Brain microvascular endothelial cell (primary cell): ENCODE measurements around the gene METTL9.
"Not testable (repeated sequence)": the region's sequence is repeated elsewhere in the genome, so short reads cannot be mapped to it uniquely, and the experiment has no call there.

Experiments
- DNase-seq: peaks from one replicate; pipeline ENCODE4 v3.0.0-alpha.2; 2020
- H3K27ac ChIP-seq: fragments of 250-450 bp; sonication (Bioruptor Pico); 2 replicates; pipeline ENCODE4 v1.5.1; 2020; ENCODE audit warnings: mild to moderate bottlenecking, moderate library complexity
- H3K27me3 ChIP-seq: fragments of 250-450 bp; sonication (Bioruptor Pico); replicated peaks from 2 replicates; pipeline ENCODE4 v1.5.1; 2020; ENCODE audit warnings: mild to moderate bottlenecking
- H3K36me3 ChIP-seq: fragments of 250-450 bp; sonication (Bioruptor Pico); replicated peaks from 2 replicates; pipeline ENCODE4 v1.5.1; 2020; ENCODE audit warnings: mild to moderate bottlenecking
- H3K4me3 ChIP-seq: 2 replicates; pipeline ENCODE4 v1.5.1; 2011; ENCODE audit warnings: low read depth, mild to moderate bottlenecking, control low read depth, low read length, moderate library complexity
- in situ Hi-C: cut with HindIII; loops from 2 replicates; pipeline ENCODE4 v1.10.0; 2017; ENCODE audit warnings: low sequenced_read_pairs, low pct_ligation_motif_present
- TF ChIP-seq, protein P1 (sequence below): IDR thresholded peaks from 2 replicates; pipeline ENCODE4 v1.5.1; 2011; ENCODE audit warnings: low read depth, mild to moderate bottlenecking, moderate library complexity, low read length, control low read depth, inconsistent platforms; ENCODE audit errors: missing control alignments

METTL9 gene

DNA sequence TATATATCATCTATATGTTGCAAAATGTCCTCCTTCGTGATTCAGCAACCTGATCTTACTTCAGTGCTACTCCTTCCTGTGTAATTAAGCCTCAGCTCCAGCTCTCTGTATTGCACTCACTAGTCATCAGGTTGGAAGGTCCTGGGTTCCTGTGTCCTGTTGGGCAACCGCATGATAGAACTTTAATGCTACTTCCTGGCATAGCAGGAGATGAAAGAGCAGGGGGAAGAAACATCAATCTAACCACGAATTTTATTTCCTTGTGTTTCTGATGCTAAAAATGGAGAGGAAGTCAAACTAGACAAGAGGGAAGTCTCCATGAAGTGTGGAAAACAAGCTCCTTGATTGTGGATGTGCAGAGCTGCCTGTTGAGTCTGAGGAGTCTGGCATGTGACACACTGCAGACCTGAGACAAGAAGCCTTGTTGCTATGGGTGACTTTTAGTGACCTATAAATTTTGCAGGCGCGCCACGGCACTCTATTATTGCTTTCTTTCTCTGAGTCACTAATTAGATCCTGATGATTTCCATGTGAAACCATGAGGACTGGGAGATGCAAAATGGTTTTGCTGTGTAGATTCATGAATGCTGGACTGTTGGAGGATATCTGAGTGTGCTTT, 27.4 kb downstream of the METTL9 start:
- in situ Hi-C loops: no loop called here
- Histone ChIP-seq H3K36me3 (peaks cover 10% of the 10 kb centered on the region), H3K27ac (peak overlapping the region; percentile 85), H3K4me3 (no peak overlapping the region), H3K27me3 (no peaks in the 10 kb centered on the region)
- TF ChIP-seq, protein P1, sequence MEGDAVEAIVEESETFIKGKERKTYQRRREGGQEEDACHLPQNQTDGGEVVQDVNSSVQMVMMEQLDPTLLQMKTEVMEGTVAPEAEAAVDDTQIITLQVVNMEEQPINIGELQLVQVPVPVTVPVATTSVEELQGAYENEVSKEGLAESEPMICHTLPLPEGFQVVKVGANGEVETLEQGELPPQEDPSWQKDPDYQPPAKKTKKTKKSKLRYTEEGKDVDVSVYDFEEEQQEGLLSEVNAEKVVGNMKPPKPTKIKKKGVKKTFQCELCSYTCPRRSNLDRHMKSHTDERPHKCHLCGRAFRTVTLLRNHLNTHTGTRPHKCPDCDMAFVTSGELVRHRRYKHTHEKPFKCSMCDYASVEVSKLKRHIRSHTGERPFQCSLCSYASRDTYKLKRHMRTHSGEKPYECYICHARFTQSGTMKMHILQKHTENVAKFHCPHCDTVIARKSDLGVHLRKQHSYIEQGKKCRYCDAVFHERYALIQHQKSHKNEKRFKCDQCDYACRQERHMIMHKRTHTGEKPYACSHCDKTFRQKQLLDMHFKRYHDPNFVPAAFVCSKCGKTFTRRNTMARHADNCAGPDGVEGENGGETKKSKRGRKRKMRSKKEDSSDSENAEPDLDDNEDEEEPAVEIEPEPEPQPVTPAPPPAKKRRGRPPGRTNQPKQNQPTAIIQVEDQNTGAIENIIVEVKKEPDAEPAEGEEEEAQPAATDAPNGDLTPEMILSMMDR: no peak
- DNase-seq: peak; percentile 84

DNA sequence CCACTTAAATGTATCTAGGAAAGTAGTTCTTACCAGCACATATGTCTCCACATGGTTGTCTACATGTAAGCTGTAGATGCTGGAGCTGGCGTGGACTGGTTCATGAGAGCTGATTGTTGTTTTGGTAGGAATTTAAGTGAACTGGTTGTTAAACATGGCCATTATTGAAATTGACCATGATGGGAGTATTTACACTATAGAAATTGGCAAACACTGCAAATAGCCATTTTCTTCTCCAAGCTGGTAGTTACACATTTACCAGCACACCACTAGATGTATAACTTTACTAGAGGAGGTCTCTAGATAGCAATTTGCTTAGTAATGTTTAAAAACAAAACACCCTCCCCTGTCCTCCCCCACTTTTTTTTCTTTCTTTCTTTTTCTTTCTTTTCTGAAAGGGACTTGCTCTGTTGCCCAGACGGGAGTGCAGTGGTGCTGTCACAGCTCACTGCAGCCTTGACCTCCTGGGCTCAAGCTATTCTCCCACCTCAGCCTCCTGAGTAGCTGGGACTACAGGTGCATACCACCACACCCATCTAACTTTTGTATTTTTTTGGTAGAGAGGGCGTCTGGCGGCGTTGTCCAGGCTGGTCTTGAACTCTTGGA, 28.8 kb downstream of the METTL9 start:
- in situ Hi-C loops: no loop called here
- TF ChIP-seq, protein P1: no peak
- H3K36me3 ChIP-seq: peaks cover 10% of the 10 kb centered on the region
- H3K27me3 ChIP-seq: no peaks in the 10 kb centered on the region
- no peak overlapping the region for H3K4me3 ChIP-seq
- H3K27ac ChIP-seq: peak overlapping the region; percentile 85
- DNase-seq: no peak

DNA sequence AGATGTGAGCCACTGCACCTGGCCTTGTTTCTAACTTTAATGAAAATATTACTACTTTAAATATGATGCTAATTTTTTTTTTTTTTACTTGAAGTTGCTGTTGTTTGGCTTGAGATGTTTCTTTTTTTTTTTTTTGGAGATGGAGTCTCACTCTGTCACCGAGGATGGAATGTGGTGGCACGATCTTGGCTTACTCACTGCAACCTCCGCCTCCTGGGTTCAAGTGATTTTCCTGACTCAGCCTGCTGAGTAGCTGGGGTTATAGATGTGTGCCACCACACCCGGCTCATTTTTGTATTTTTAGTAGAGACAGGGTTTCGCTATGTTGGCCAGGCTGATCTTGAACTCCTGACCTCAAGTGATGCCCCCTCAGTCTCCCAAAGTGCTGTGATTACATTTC, 29.4 kb downstream of the METTL9 start:
- TF ChIP-seq, protein P1: no peak
- Histone ChIP-seq H3K27ac (peak overlapping the region; percentile 85), H3K36me3 (peaks cover 10% of the 10 kb centered on the region), H3K4me3 (no peak overlapping the region), H3K27me3 (no peaks in the 10 kb centered on the region)
- in situ Hi-C loops: no loop called here
- peak; percentile 69 for DNase-seq

DNA sequence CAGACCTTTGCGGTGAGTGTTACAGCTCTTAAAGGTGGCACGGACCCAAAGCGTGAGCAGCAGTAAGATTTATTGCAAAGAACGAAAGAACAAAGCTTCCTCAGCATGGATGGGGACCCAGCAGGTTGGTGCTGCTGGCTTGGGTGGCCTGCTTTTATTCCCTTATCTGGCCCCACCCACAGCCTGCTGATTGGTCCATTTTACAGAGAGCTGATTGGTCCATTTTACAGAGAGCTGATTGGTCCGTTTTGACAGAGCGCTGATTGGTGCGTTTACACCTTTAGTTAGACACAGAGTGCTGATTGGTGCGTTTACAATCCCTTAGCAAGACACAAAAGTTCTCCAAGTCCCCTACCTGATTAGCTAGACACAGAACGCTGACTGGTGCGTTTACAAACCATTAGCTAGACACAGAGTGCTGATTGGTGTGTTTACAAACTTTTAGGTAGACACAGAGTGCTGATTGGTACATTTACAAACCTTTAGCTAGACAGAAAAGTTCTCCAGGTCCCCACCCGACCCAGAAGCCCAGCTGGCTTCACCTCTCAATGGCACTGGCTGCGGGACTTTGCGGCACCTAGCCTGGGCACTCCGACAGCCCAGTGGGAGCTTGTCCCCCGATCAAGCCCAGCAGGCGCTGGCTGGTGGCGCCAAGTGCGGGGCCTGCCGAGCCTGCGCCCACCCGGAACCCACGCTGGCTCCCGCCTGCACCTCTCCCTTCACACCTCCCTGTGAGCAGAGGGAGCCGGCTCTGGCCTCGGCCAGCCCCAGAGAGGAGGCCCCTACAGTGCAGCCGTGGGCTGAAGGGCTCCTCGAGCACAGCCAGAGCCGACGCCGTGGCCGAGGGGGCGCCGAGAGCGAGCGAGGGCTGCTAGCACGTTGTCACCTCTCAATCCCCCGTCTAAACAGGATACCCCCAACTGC, 30.5 kb downstream of the METTL9 start:
- H3K4me3 ChIP-seq, H3K27ac ChIP-seq, H3K27me3 ChIP-seq, DNase-seq, in situ Hi-C loops: not testable (repeated sequence)
- H3K36me3 ChIP-seq: peaks cover 10% of the 10 kb centered on the region

DNA sequence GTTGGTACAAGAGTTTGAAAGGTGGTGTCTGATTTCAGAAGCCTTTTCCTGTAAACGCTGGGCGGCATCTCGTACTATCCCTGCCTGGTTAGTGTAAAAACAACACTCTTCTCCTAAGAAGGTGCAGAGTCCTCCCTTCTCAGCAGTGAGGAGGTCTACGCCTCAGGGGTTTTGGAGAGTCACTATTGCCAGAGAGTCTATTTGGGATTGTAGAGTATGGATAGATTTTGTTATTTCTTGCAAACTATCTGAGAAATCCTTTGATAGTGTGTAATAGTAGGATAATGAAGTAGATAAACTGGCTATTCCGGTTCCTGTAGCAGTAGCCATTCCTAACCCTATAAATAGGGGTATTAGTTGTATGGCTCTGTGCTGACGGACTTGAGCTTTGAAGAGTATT, 31.5 kb downstream of the METTL9 start:
- H3K27me3 ChIP-seq, H3K27ac ChIP-seq, in situ Hi-C loops, H3K36me3 ChIP-seq, DNase-seq, H3K4me3 ChIP-seq: not testable (repeated sequence)

DNA sequence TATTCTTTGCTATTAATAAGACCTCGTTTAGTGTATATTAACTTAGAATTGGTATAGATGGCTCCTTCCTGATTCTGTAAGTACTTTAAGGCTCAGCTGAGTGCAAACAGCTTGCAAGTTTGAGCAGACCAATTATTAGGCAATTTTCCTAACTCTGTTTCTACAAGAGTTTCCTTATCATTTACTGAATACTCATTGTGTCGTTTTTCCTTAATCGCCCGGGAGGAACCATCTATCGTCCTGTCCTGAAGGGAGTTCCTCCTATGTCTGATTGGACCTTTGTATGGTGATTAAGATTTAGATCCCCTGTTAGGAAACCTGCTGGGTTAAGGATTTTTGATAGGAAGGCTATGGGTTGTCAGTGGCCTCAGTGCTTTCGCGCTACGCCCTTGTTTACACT, 32.0 kb downstream of the METTL9 start:
- H3K27ac ChIP-seq, in situ Hi-C loops, H3K36me3 ChIP-seq, DNase-seq, H3K4me3 ChIP-seq, H3K27me3 ChIP-seq: not testable (repeated sequence)

DNA sequence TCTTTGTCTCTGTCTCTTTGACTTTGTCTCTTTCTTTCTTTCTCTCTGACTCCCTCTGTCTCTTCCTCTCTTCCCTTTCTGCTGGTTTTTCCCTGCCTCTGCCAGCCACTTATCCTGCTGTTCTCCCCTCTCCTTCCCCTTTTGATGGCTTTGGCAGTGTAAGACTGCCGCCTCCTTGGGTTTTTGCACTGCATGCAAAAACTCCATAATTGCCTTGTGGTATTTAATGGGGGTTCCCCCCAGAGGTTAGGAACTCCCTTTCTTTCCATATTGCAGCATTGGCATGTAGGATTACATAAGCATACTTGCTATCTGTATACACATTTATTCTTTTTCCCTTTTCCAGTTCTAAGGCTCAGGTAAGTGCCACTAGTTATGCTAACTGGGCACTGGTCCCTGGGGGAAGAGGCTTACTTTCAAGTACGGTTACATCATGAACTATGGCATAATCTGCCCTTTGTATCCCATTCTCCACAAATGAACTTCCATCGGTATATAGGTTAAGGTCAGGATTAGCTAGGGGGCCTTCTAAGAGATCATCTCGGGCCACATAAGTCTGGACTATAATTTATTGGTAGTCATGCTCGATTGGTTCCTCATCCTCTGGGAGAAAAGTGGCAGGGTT, 32.7 kb downstream of the METTL9 start:
- in situ Hi-C loops, H3K27me3 ChIP-seq, H3K36me3 ChIP-seq, DNase-seq, H3K27ac ChIP-seq, H3K4me3 ChIP-seq: not testable (repeated sequence)
